ENCODE results near the gene IKZF1.
"Not testable (repeated sequence)": the region's sequence is repeated elsewhere in the genome, so short reads cannot be mapped to it uniquely, and the experiment has no call there.

The IKZF1 gene

GRCh38 chr7:50335230-50335794 lies 30.8 kb downstream of the IKZF1 start:
- no peak for DNase-seq

DNA sequence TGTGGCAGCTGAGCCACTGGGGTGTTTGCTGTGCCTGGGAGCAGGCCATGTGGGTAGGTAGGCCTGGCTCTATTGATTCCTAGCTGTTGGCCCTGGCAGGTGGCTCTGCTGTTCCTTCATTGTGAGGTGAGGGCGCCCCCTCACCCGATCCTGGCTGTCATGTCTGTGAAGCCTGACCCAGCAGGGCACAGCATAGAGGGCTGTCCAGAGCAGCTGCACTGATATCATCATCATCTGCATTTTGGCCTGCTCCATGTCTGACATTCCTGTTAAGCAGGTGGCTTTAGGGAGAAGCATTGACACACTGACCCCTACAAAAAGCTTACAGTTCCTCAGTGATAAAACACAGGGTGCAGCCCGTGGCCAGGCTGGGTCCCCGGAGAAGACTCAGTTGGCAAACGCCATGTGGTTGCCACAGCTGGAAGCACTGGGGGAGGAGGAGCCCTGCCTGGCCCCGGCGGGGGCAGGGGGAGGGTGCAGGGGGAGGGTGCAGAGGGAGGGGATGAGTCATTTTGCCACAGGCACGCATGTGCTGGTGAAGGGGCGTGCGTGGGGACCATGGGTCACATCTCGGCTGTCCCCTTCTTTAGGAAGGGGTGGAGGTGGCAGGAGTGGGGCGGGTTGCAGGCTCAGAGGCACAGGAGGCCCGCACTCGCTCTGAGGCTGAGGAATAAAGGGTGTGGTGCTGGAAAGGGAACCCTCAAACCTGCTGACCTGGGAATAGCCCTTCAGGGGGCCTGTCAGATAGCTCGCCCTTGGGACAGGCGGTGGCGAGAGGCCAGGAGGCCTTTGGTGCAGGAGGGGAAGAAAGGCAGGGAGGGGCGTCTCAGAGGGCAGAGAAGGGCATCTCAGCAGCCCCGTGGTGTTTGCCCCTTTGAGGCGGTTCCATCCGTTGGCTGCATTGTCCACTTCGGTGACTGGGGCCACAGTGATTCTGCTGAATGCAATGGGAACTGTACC lies 31.6 kb downstream of the IKZF1 start:
- no peak for DNase-seq

DNA sequence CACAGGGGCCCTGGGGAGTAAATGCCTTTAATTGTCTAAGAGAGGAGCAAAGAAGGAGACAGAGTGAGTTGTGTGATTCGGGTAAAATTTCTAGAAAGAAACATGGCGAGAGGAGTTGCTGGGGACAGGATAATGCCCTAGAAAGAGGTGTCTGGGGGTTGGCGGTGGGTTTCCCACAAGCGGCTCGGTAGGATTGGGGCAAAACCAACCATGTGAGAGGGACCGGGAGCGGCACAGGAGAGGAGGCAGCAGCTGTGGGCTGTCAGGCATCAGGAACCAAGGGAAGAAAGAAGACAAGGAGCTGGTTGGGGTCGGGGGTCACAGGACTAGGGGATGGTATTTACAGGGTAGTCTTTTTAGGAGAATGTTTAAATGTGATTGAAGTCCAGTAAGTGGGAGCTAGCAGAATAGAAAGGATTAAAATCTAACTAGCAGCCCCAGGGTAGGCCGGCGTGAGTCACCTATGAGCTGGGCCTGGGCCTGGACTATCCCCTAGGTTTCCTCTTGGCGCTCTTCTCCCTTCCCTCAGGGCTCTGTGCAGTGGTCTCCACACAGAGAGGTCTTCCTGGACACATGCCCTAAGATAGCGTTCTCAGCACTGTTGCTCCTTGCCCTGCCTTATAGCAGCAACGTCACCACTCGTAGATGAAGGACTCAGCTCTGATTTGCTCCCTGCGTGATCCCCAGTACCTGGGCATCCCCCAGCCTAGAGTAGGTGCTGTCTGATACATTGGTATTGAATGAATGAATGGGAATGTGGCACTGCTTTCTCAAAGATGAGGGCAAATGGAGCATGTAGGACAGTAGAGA lies 32.6 kb downstream of the IKZF1 start:
- no peak for DNase-seq

- DNase-seq: not testable (repeated sequence)
Observed at GRCh38 chr7:50339472-50339871, 35.0 kb downstream of the IKZF1 start.

GRCh38 chr7:50339990-50340500 lies 35.5 kb downstream of the IKZF1 start:
- DNase-seq: no peak

GRCh38 chr7:50341724-50342123 lies 37.2 kb downstream of the IKZF1 start:
- no peak for DNase-seq

DNA sequence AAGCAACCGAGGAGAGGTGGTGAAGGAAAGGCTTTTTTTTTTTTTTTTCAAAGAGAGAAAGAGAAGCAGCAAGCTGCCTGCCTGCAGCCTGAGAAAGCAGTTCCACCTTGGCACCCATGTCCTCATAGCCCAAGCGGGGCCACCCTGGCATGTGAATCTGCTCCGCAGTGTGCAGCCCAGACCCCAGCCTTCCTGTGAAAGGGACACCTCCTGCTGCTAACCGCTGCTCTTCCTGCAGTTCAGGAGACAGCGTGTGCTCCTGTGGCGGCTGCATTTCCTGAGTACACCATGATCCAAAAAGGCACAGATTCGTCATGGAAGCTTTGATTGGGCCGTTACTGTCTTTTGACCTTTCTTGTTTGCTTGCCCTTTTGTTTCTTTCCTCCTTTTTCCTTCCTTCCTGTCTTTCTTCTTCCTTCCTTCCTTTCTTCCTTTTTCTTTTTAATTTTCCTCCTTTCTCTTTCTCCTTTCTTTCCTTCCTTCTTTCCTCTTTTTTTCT lies 38.1 kb downstream of the IKZF1 start:
- no peak for DNase-seq

- no peak for DNase-seq
Observed at GRCh38 chr7:50346545-50347497, 42.3 kb downstream of the IKZF1 start.

DNA sequence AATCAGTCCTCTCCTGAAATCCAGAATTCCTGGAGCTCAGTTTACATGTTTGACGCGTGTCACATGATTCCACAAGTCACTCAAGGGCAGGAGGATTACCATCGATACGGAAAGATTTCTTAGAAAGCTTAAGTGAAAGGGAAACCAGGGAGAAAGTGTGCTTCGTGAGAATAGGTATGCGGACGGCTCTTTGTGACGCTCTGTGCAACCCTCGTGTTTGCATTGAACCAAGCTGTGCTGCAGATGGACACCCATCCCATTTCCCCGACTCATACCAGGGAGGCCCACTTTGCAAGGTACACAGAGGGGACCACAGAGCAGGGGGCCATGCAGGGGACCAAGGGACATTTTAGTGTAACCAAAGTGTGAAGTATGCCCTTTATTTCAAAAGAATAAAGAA lies 43.2 kb downstream of the IKZF1 start:
- DNase-seq: no peak

- no peak for DNase-seq
Observed at GRCh38 chr7:50348469-50349162, 44.1 kb downstream of the IKZF1 start.

- no peak for DNase-seq
Observed at GRCh38 chr7:50349399-50349798, 44.9 kb downstream of the IKZF1 start.

DNA sequence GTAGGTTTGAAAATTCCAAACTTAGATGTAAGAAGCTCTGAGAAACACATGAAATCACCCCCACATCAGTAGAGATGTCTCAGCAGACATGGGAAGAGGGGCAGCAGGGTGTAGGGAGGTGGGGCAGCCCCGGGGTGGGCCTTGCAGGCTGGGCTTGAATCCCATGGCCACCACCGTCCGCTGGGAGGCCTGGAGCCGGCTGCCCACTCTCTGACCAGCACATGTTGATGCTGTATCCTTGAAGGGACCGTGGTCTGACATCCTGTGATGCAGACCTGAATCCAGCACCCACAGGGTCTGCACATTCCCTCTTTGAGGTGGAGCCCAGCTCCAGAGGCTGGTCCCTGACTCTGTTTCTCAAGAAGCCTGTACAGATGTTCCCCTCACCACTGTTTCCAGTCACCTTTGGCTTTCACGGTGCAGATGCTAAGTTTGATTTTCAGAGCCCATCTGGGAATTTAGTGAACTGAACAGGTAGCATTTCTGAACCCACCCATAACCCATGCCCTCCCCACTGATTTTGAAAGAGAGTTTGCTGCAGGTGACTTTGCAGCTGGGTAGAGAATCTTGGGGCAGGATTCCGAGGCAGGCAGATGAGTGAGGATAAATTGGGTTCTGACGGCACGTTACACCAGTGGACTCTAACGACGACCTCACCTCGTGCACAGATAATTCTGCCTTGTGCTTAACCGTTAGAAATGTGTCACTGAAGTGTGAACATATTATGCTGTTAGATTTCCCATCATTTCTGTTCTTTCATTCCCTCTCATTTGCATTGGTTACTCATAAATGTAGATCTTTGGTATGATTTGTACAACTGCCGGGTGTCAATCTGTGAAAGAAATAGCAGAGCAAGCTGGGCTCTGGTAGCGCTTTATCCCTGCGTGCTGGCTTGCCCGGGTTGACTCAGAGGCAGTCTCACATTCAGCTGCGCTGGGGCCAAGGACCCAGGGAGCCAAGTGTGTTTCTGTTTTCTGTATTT lies 45.7 kb downstream of the IKZF1 start:
- no peak for DNase-seq

DNA sequence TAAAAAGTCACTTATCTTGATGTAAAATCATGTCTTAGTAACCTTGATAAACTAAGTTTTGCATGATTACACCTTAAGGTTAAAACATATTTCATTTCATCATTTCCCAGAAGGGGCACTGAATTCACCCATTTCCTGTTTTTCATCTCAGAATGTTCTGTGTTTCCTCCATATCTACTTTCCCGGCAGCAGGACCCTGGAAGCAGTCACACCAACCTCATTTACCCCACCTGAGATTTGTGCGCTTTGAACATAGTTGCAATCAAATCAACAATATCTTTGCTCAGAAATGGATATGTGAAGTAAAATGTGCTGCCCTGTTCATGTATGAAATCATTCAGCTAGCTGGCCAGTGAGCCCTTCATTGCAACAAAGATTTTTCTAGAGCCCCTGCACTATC lies 46.8 kb downstream of the IKZF1 start:
- DNase-seq: no peak

GRCh38 chr7:50352282-50352681 lies 47.8 kb downstream of the IKZF1 start:
- no peak for DNase-seq

- DNase-seq: no peak
Observed at GRCh38 chr7:50352751-50353150, 48.2 kb downstream of the IKZF1 start.

DNA sequence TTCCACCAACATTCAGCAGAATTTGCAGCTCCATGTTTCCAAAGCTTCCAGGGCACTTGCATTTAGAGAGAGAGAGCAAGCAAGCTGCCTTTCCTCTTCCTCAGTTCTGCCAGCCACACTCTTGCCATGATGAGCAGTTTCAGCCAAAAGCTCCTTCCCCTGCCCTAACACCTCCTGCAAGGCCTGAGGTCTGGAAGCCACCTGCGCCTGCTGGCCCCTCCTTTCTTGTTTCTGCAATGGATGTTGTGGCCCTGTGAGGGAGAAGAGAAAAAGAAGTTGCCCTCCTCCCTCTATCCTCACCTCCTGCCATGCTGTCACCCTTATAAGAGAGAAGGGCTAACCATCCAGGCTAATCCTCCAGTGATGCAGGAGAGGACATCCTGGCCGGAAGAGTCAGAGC lies 48.7 kb downstream of the IKZF1 start:
- DNase-seq: no peak

DNA sequence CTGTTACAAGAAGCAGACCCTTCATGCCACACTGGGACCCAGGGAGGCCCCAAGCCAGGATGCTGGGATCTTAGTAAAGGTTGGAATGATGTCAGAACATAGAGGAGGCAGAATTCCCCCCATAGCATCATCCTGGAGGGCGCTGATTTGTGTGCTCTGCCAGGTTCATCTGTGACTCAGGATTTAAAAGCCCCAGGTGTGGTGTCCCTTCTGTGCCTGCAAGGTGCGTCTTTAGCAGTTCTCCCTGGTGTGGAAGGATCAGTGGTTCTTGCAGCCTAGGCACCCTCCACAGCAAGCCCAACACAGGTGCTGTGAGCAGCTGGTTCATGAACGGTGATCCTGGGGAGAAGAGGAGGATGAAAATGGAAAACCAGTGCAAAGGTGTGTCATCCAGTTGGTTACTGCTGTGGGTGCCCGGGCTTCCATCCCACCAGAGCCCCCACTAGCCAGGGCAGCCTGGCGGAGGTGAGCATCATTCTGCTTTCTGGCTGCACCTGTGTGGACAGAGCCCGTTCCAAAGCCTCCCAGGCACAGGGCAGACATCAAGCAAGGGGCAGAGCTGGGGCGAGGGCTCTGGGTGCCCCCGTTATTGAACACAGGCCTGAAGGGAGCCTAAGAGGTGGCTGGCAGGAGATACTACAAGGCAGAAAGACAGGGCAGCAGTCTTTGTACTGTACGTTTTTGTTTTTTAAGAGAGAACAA lies 49.5 kb downstream of the IKZF1 start:
- no peak for DNase-seq

DNA sequence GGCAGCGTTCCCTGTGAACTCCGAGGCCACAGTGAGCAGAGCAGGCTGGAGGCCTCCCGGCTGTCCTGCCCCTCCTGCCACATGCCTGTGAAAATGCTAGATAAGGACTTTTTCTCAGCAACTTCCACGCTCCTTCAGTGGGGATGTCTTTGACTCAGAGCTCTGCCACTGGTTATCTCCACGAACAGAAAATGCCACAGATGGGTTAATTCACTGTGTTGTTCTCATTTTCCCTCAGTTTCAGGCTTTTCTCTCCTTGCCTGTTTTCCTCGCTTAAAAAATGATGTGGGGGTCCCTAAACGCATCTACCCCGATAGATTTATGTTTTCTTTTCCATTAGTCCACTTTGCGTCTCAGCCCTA lies 51.3 kb downstream of the IKZF1 start:
- no peak for DNase-seq

GRCh38 chr7:50356212-50356944 lies 51.9 kb downstream of the IKZF1 start:
- no peak for DNase-seq
